ENCODE results near the gene FIP1L1. TPM values are rescaled to one million over a fixed set of nuclear protein-coding genes. Genes with fewer than 3 reads are reported as not detected.
A peak's percentile ranks its signal among the peaks of the same experiment; 100 is the strongest.
"Not testable (repeated sequence)": the region's sequence is repeated elsewhere in the genome, so short reads cannot be mapped to it uniquely, and the experiment has no call there.

FIP1L1 gene
- total RNA-seq, 1 donor from 2014 or later, result 69.9 TPM

- DNase-seq (ENCODE audit: low read depth), result no peak
- no peak for TF ChIP-seq CTCF (conservative IDR thresholded peaks at IDR 0.05; ENCODE audit: low read depth, low read length)
- H3K4me3 ChIP-seq (ENCODE audit: low read depth, low read length), result no peak overlapping the region
Observed at GRCh38 chr4:53465891-53466290, 88.5 kb downstream of the FIP1L1 start.

GRCh38 chr4:53466576-53466975 is 89.1 kb downstream of the FIP1L1 start:
- DNase-seq (ENCODE audit: low read depth), result not testable (repeated sequence)

GRCh38 chr4:53476232-53477037 is 99.0 kb downstream of the FIP1L1 start:
- peak; percentile 60 for DNase-seq (ENCODE audit: low read depth)
- H3K4me3 ChIP-seq (ENCODE audit: low read depth, low read length), result no peak overlapping the region
- TF ChIP-seq CTCF (conservative IDR thresholded peaks at IDR 0.05; ENCODE audit: low read depth, low read length), result no peak

More at GRCh38 chr4:53466576-53466975, 89.1 kb downstream of the FIP1L1 start:
- H3K4me3 ChIP-seq (ENCODE audit: low read depth, low read length), result not testable (repeated sequence)

- DNase-seq (ENCODE audit: low read depth), result no peak
- no peak for TF ChIP-seq CTCF (conservative IDR thresholded peaks at IDR 0.05; ENCODE audit: low read depth, low read length)
- no peak overlapping the region for H3K4me3 ChIP-seq (ENCODE audit: low read depth, low read length)
Observed at GRCh38 chr4:53477038-53477565, 99.7 kb downstream of the FIP1L1 start.

GRCh38 chr4:53477636-53478035 is 100.2 kb downstream of the FIP1L1 start:
- no peak overlapping the region for H3K4me3 ChIP-seq (ENCODE audit: low read depth, low read length)
- DNase-seq (ENCODE audit: low read depth), result no peak
- TF ChIP-seq CTCF (conservative IDR thresholded peaks at IDR 0.05; ENCODE audit: low read depth, low read length), result no peak

GRCh38 chr4:53478671-53479456 is 101.4 kb downstream of the FIP1L1 start:
- TF ChIP-seq CTCF (conservative IDR thresholded peaks at IDR 0.05; ENCODE audit: low read depth, low read length), result no peak
- no peak overlapping the region for H3K4me3 ChIP-seq (ENCODE audit: low read depth, low read length)
- DNase-seq (ENCODE audit: low read depth), result no peak

All from epithelial cell of proximal tubule (primary cell).